ENCODE data around the gene PARD3. TPM values are rescaled to one million over a fixed set of nuclear protein-coding genes. Genes with fewer than 3 reads are reported as not detected.

The PARD3 gene
- polyA plus RNA-seq, 1 donor from 2014 or later, result 12.4 TPM

GRCh38 chr10:34698248-34698831, 116.8 kb downstream of the PARD3 start:
- Histone ChIP-seq H3K4me2 (ENCODE audit: low read length) (no peak overlapping the region), H3K4me3 (ENCODE audit: low read length) (no peak overlapping the region), H3F3A (ENCODE audit: insufficient read depth, low read length, poor library complexity, severe bottlenecking) (no peaks in the 10 kb centered on the region), H3K36me3 (ENCODE audit: insufficient read depth, low read length) (no peaks in the 10 kb centered on the region), H4K20me1 (ENCODE audit: insufficient read depth) (no peaks in the 10 kb centered on the region), H3K27ac (ENCODE audit: low read length) (no peak overlapping the region), H3K9me2 (ENCODE audit: insufficient read depth, low read length) (no peaks in the 10 kb centered on the region), H3K9ac (ENCODE audit: low read length) (no peak overlapping the region), H3K79me2 (replicated peaks; ENCODE audit: insufficient read depth, low read length) (peaks cover 12% of the 10 kb centered on the region), H2AFZ (ENCODE audit: low read depth, low read length) (no peak overlapping the region), H3K27me3 (ENCODE audit: insufficient read depth, low read depth, low read length) (no peaks in the 10 kb centered on the region), H3K9me3 (ENCODE audit: low read length) (no peaks in the 10 kb centered on the region)
- TF ChIP-seq POLR2AphosphoS5 (IDR thresholded peaks at IDR 0.05) (no peak), CTCF (IDR thresholded peaks at IDR 0.05; ENCODE audit: poor library complexity, severe bottlenecking) (no peak), SMC3 (conservative IDR thresholded peaks at IDR 0.05; ENCODE audit: poor library complexity) (no peak), EP300 (conservative IDR thresholded peaks at IDR 0.05; ENCODE audit: poor library complexity, severe bottlenecking) (no peak), RAD21 (conservative IDR thresholded peaks at IDR 0.05) (no peak), TAF1 (IDR thresholded peaks at IDR 0.05; ENCODE audit: low read depth) (no peak), REST (IDR thresholded peaks at IDR 0.05; ENCODE audit: borderline replicate concordance) (no peak), MXI1 (conservative IDR thresholded peaks at IDR 0.05; ENCODE audit: poor library complexity, severe bottlenecking) (no peak), EZH2 (IDR thresholded peaks at IDR 0.05; ENCODE audit: borderline replicate concordance, insufficient read depth, low read length, poor library complexity, severe bottlenecking) (no peak)

- Histone ChIP-seq H3F3A (ENCODE audit: insufficient read depth, low read length, poor library complexity, severe bottlenecking) (no peaks in the 10 kb centered on the region), H3K27ac (ENCODE audit: low read length) (no peak overlapping the region), H3K27me3 (ENCODE audit: insufficient read depth, low read depth, low read length) (no peaks in the 10 kb centered on the region), H4K20me1 (ENCODE audit: insufficient read depth) (no peaks in the 10 kb centered on the region), H3K79me2 (replicated peaks; ENCODE audit: insufficient read depth, low read length) (peaks cover 6% of the 10 kb centered on the region), H3K9ac (ENCODE audit: low read length) (no peak overlapping the region), H3K4me2 (ENCODE audit: low read length) (no peak overlapping the region), H2AFZ (ENCODE audit: low read depth, low read length) (no peak overlapping the region), H3K36me3 (ENCODE audit: insufficient read depth, low read length) (no peaks in the 10 kb centered on the region), H3K9me2 (ENCODE audit: insufficient read depth, low read length) (no peaks in the 10 kb centered on the region), H3K4me3 (ENCODE audit: low read length) (no peak overlapping the region), H3K9me3 (ENCODE audit: low read length) (no peaks in the 10 kb centered on the region)
- TF ChIP-seq SMC3 (conservative IDR thresholded peaks at IDR 0.05; ENCODE audit: poor library complexity) (no peak), REST (IDR thresholded peaks at IDR 0.05; ENCODE audit: borderline replicate concordance) (no peak), EZH2 (IDR thresholded peaks at IDR 0.05; ENCODE audit: borderline replicate concordance, insufficient read depth, low read length, poor library complexity, severe bottlenecking) (no peak), TAF1 (IDR thresholded peaks at IDR 0.05; ENCODE audit: low read depth) (no peak), MXI1 (conservative IDR thresholded peaks at IDR 0.05; ENCODE audit: poor library complexity, severe bottlenecking) (no peak), EP300 (conservative IDR thresholded peaks at IDR 0.05; ENCODE audit: poor library complexity, severe bottlenecking) (no peak), CTCF (IDR thresholded peaks at IDR 0.05; ENCODE audit: poor library complexity, severe bottlenecking) (no peak), RAD21 (conservative IDR thresholded peaks at IDR 0.05) (no peak), POLR2AphosphoS5 (IDR thresholded peaks at IDR 0.05) (no peak)
These were observed 117.5 kb downstream of the PARD3 start for GRCh38 chr10:34697351-34698247.
